ENCODE data around the gene COL12A1.

Gene COL12A1

DNA sequence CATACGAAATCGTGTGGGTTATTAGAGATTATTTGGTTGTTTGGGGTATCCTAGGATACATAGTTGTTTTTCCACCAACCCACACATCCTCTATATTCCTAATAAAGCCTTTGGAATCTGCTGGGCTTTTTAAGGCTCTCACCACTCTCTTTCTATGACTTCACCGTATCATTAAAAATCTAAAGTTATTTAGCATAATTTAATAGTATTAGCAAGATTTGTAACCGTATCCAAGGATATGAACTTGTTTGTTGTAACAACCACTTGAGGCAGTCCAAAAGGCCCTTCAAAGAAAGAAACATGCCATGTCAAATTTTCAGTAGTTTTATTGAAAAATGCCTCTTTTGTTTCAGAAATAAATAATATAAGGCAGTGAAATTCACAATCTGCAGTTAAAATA, 121.8 kb downstream of the COL12A1 start:
- H3K27me3 Mint-ChIP-seq (ENCODE audit: low read depth): peaks cover 16% of the 10 kb centered on the region
- H3K36me3 Mint-ChIP-seq (ENCODE audit: low read depth): no peaks in the 10 kb centered on the region
- no peak overlapping the region for H3K4me3 Mint-ChIP-seq
- H3K27ac Mint-ChIP-seq: no peak overlapping the region
- DNase-seq (ENCODE audit: low spot score): no peak
- H3K4me1 Mint-ChIP-seq (ENCODE audit: low read depth): no peaks in the 10 kb centered on the region
- no peaks in the 10 kb centered on the region for H3K9me3 Mint-ChIP-seq

- H3K36me3 Mint-ChIP-seq (ENCODE audit: low read depth): no peaks in the 10 kb centered on the region
- H3K4me1 Mint-ChIP-seq (ENCODE audit: low read depth): no peaks in the 10 kb centered on the region
- H3K27me3 Mint-ChIP-seq (ENCODE audit: low read depth): peaks cover 16% of the 10 kb centered on the region
- H3K4me3 Mint-ChIP-seq: no peak overlapping the region
- H3K9me3 Mint-ChIP-seq: no peaks in the 10 kb centered on the region
- H3K27ac Mint-ChIP-seq: no peak overlapping the region
- no peak for DNase-seq (ENCODE audit: low spot score)
Observed at GRCh38 chr6:75081921-75082320, 123.9 kb downstream of the COL12A1 start.

DNA sequence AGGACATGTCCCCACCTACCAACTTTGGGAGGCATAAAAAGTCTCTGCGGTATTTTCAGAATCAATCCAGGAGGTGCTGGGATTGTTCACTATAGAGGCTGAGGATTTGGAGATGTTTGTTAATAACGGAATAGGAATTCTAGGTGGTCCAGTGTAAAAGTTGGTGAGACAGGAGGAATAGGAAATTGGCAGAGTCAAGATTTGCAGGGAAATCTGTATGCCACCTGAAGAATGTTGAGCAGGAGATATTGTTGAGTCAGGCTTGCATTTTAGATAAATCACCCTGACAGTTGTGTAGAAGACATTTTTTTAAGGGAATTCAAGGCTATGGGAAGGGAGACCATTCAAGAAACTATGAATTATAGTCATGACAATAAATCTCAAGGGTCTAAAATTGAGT, 124.8 kb downstream of the COL12A1 start:
- no peak for DNase-seq (ENCODE audit: low spot score)
- Mint-ChIP-seq H3K27me3 (ENCODE audit: low read depth) (peaks cover 16% of the 10 kb centered on the region), H3K27ac (no peak overlapping the region), H3K4me1 (ENCODE audit: low read depth) (no peaks in the 10 kb centered on the region), H3K36me3 (ENCODE audit: low read depth) (no peaks in the 10 kb centered on the region), H3K4me3 (no peak overlapping the region), H3K9me3 (no peaks in the 10 kb centered on the region)

- Mint-ChIP-seq H3K4me3 (no peak overlapping the region), H3K9me3 (no peaks in the 10 kb centered on the region), H3K27me3 (ENCODE audit: low read depth) (peaks cover 3% of the 10 kb centered on the region), H3K27ac (no peak overlapping the region), H3K36me3 (ENCODE audit: low read depth) (no peaks in the 10 kb centered on the region), H3K4me1 (ENCODE audit: low read depth) (no peaks in the 10 kb centered on the region)
- no peak for DNase-seq (ENCODE audit: low spot score)
Observed at GRCh38 chr6:75079589-75079988, 126.3 kb downstream of the COL12A1 start.

- no peak overlapping the region for H3K4me3 Mint-ChIP-seq
- DNase-seq (ENCODE audit: low spot score): no peak
- no peak overlapping the region for H3K27ac Mint-ChIP-seq
- H3K36me3 Mint-ChIP-seq (ENCODE audit: low read depth): no peaks in the 10 kb centered on the region
- no peaks in the 10 kb centered on the region for H3K27me3 Mint-ChIP-seq (ENCODE audit: low read depth)
- H3K9me3 Mint-ChIP-seq: no peaks in the 10 kb centered on the region
- no peaks in the 10 kb centered on the region for H3K4me1 Mint-ChIP-seq (ENCODE audit: low read depth)
Observed at GRCh38 chr6:75077701-75078100, 128.2 kb downstream of the COL12A1 start.

GRCh38 chr6:75076009-75076408, 129.8 kb downstream of the COL12A1 start:
- Mint-ChIP-seq H3K27ac (no peak overlapping the region), H3K4me3 (no peak overlapping the region), H3K36me3 (ENCODE audit: low read depth) (no peaks in the 10 kb centered on the region), H3K27me3 (ENCODE audit: low read depth) (no peaks in the 10 kb centered on the region), H3K4me1 (ENCODE audit: low read depth) (no peaks in the 10 kb centered on the region), H3K9me3 (no peaks in the 10 kb centered on the region)
- no peak for DNase-seq (ENCODE audit: low spot score)

- H3K4me3 Mint-ChIP-seq: no peak overlapping the region
- no peak for DNase-seq (ENCODE audit: low spot score)
- H3K27ac Mint-ChIP-seq: no peak overlapping the region
- no peaks in the 10 kb centered on the region for H3K36me3 Mint-ChIP-seq (ENCODE audit: low read depth)
- H3K4me1 Mint-ChIP-seq (ENCODE audit: low read depth): no peaks in the 10 kb centered on the region
- no peaks in the 10 kb centered on the region for H3K9me3 Mint-ChIP-seq
- H3K27me3 Mint-ChIP-seq (ENCODE audit: low read depth): no peaks in the 10 kb centered on the region
Observed at GRCh38 chr6:75070244-75070643, 135.6 kb downstream of the COL12A1 start.

DNA sequence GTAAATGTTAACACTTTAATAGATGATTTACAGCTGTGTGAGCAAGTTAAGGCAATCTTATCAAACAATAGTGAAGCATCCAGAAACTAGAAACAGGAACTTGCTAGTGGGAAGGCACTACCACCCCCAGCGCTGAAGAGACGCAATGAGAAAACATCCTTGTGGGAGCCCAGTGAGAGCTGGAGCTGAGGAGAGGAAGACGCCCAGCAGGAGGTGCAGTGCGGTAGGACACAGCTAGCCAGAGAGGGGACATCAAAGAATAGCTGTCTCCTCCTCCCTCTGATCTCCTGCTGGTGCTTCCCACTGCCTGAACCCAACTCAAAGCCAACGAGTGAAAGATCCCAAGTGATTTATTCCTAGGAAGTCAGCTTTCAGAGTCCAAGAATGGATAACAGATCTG, 140.3 kb downstream of the COL12A1 start:
- Mint-ChIP-seq H3K27ac (no peak overlapping the region), H3K9me3 (no peaks in the 10 kb centered on the region), H3K27me3 (ENCODE audit: low read depth) (no peaks in the 10 kb centered on the region), H3K4me3 (no peak overlapping the region), H3K36me3 (ENCODE audit: low read depth) (no peaks in the 10 kb centered on the region), H3K4me1 (ENCODE audit: low read depth) (no peaks in the 10 kb centered on the region)
- DNase-seq (ENCODE audit: low spot score): no peak

DNA sequence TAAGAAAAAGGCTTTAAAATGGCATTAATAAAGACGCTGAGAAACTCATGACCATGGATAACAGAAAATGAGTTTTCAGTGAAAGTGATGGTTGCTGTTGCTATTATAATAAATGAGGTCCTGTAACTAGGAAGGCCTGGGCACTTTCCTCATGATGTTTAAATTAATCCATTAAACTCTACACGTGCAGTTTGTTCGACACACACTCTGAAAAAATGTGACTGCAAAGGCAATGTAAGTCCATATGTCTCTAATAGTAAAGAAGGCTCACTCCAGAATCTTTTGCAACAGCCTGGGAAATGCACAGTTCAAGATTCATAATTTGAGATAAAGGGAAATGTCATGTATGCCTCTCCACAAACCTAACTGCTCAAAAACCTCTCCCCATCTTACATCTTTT, 153.4 kb downstream of the COL12A1 start:
- H3K9me3 Mint-ChIP-seq: no peaks in the 10 kb centered on the region
- no peaks in the 10 kb centered on the region for H3K4me1 Mint-ChIP-seq (ENCODE audit: low read depth)
- H3K27me3 Mint-ChIP-seq (ENCODE audit: low read depth): no peaks in the 10 kb centered on the region
- no peaks in the 10 kb centered on the region for H3K36me3 Mint-ChIP-seq (ENCODE audit: low read depth)
- no peak overlapping the region for H3K4me3 Mint-ChIP-seq
- no peak overlapping the region for H3K27ac Mint-ChIP-seq
- no peak for DNase-seq (ENCODE audit: low spot score)

DNA sequence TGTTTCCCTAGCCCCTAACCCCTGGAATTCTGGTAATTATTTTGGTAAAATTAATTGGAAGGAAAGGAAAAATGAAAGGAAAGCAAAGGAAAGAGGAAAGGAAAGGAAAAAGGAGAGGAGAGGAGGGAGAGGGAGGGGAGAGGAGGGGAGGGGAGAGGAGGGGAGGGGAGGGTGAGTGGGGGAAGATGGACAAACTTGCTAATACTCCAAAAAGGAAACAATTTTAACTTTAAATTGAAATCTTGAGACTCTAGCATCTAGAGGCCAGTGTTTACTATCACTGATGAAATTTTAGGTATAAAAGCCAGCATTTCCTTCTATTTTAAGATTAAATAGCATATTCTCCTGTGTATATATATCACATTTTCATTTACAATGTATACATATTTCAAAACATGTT, 156.5 kb downstream of the COL12A1 start:
- H3K9me3 Mint-ChIP-seq: peaks cover 4% of the 10 kb centered on the region
- H3K27me3 Mint-ChIP-seq (ENCODE audit: low read depth): no peaks in the 10 kb centered on the region
- no peaks in the 10 kb centered on the region for H3K36me3 Mint-ChIP-seq (ENCODE audit: low read depth)

DNA sequence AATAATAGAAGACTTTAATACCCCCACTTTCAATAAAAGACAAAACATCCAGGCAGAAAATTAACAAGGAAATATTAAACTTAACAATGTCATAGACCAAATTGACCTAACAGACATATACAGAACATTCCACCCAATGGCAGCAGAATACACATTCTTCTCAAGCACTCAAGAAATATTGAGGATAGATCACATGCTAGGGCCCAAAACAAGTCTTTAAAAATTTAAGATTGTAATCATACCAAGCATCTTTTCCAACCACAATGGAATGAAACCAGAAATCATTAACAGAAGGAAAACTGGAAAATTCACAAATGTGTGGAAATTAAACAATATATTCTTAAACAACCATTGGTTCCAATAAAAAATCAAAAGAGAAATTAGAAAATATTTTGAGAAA, 161.0 kb downstream of the COL12A1 start:
- no peaks in the 10 kb centered on the region for H3K4me1 Mint-ChIP-seq (ENCODE audit: low read depth)
- DNase-seq (ENCODE audit: low spot score): no peak
- H3K27ac Mint-ChIP-seq: no peak overlapping the region
- peaks cover 4% of the 10 kb centered on the region for H3K9me3 Mint-ChIP-seq
- H3K36me3 Mint-ChIP-seq (ENCODE audit: low read depth): no peaks in the 10 kb centered on the region
- H3K4me3 Mint-ChIP-seq: no peak overlapping the region
- H3K27me3 Mint-ChIP-seq (ENCODE audit: low read depth): no peaks in the 10 kb centered on the region

More for the DNA sequence above, 156.5 kb downstream of the COL12A1 start:
- H3K4me3 Mint-ChIP-seq: no peak overlapping the region
- H3K4me1 Mint-ChIP-seq (ENCODE audit: low read depth): no peaks in the 10 kb centered on the region
- H3K27ac Mint-ChIP-seq: no peak overlapping the region
- no peak for DNase-seq (ENCODE audit: low spot score)

DNA sequence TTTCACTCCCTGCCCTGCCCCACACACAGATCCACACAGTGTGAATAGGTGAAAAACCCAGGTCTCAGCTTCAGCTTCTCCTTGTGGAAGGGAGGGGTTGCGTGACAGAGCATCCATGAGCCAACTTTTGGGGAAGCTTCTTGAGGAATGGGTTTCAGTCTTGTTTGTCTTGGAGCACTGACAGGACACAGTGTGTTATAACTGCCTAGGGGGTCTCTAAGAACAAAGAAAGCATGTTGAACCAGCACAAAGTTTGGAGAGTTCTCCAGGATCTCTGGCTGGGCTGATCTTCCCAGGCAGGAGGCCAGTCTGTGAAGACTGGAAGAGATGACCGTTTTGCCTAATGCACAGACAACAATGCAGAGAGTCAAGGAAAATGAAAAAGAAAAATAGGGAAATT, 164.5 kb downstream of the COL12A1 start:
- H3K27me3 Mint-ChIP-seq (ENCODE audit: low read depth): no peaks in the 10 kb centered on the region

More for the DNA sequence above, 164.5 kb downstream of the COL12A1 start:
- Mint-ChIP-seq H3K36me3 (ENCODE audit: low read depth) (no peaks in the 10 kb centered on the region), H3K9me3 (peaks cover 4% of the 10 kb centered on the region), H3K4me1 (ENCODE audit: low read depth) (no peaks in the 10 kb centered on the region), H3K27ac (no peak overlapping the region), H3K4me3 (no peak overlapping the region)
- no peak for DNase-seq (ENCODE audit: low spot score)
